Inflammatory macrophage (primary cell): ENCODE data around the gene MAGEL2.
"Not testable (repeated sequence)": the region's sequence is repeated elsewhere in the genome, so short reads cannot be mapped to it uniquely, and the experiment has no call there.

Experiments
- DNase-seq, 2 donors: peaks; one replicate each; pipeline ENCODE4 v3.0.0-alpha.2; 2020 to 2022

Gene MAGEL2

GRCh38 chr15:23602124-23602523 lies 45.5 kb downstream of the MAGEL2 start:
- DNase-seq, result no peak

- DNase-seq, result no peak
Observed at GRCh38 chr15:23599053-23599452, 48.6 kb downstream of the MAGEL2 start.

DNA sequence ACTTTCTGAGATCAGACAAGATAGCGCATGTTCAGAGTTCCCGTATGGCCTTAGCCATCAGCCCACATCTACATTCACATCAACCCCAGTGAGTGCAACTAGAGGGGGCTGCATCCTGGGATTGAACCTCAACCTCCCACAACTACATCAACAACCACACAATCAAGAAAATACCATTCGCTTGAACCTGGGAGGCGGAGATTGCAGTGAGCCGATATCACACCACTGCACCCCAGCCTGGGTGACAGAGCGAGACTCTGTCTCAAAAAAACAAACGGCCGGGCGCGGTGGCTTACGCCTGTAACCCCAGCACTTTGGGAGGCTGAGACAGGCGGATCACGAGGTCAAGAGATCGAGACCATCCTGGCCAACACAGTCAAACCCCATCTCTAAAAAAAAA lies 50.4 kb downstream of the MAGEL2 start:
- DNase-seq, result not testable (repeated sequence)

- DNase-seq, result no peak
Observed at GRCh38 chr15:23596736-23597135, 50.9 kb downstream of the MAGEL2 start.

DNA sequence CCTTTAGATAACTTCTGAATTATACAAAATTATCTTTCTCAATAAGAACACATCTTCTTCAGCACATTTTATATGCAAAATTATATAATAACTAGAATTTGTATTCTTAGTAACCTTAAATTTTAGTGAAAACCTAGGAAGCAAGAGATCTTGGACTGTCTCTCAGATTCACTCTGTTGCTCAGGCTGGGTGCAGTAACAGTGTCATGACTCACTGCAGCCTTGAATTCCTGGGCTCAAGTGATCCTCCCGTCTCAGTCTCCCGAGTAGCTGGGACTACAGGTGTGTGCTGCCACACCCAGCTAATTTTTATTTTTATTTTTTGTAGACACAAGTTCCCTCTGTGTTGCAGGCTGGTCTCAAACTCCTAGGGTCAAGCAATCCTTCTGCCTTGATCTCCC lies 52.3 kb downstream of the MAGEL2 start:
- DNase-seq, result no peak

DNA sequence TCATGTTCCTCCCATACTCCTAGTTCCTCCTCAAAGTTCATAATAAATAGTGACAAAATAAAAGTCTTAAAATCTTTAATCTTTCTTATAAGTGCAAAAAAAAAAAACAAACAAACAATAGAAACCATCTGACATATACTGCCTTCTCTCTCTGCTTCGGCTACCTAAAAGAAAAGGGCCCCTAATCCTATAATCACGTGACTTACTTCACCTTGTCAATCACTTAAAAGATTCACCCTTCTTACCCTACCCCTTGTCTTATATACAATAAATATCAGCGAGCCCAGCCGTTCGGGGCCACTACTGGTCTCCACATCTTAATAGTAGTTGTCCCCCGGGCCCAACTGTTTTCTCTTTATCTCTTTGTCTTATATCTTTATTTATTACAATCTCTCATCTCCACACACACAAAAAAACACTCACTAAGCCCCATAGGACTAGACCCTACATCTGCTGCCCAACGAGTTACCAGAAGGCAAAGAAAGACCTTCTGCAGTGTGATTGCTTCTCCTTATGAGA lies 53.4 kb downstream of the MAGEL2 start:
- no peak for DNase-seq
